Retina (tissue), 1 donor: ENCODE results near the gene VGLL4.

Source experiments
- DNase-seq: peaks from one replicate; pipeline ENCODE4 v3.0.0-alpha.2; 2016

VGLL4 gene

DNA sequence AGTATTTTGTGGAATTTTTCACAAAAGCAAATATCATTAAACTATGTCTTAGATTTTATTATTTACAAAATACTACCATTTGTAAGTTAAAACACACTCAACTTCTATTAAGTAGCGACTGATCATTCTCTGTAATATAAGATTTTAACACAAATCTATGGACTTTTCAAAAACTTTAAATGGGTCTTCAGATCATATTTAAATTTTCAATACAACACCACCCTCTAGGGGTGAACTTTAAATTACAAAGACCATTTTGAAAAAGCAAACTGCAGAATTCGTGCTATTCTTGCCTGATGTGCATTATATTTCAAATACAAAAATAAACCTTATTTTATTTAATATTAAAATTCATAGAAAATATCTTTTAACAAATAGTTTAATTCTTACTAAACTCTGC, 8.2 kb upstream of the VGLL4 start:
- DNase-seq: no peak

DNA sequence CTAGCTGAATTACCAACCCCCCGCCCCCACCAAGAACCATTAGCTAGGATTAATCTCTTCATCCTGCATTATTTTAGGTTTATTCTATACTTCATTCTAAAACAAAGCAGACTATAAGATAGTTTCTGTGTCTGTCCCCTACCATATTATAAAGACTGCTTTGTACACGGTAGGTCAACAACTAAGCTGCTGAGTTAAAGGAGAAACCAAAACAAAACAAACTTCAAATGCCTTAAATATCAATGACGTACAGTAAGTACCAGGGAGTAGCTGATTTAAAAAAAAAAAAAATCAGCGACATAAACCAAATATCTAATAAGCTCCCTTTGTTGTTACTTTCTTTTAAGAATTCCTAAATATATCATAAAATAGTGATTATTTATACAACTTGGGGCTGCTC, 7.8 kb upstream of the VGLL4 start:
- no peak for DNase-seq

DNA sequence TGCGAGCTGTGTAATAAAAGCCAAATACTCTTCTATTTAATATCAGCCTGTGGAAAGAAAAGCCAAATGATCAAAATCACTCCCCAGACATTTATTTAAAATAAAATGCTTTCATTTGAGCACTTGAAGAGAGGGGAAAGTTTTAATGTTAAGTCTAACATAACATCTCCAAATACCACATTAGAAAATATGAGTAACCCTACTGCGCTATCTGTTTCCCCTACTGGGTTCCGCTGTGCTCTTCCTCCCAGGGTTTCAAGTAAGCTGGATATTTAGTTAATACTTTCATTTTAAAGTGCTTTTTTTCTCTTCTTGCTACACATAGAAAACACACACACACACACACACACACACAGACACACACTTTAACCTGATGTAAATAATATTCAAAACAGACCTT, 6.7 kb upstream of the VGLL4 start:
- no peak for DNase-seq

DNA sequence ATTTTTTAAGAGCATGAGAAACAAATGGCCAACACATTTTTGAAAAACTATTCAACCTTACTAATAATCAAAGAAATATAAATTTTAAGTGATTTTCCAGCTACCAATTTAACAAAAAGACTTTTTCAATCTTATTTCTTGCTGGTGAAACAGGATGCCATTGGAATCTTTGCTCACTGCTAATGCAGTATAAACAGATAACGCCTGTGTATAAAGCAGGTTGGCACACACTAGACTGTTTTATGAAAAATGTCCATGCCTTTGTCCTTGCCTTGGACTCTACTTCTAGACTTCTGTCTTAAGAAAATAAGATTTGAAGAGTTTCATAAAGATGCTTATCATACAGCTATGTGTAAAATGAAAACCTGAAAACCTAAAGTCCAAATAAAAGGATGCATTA, 5.0 kb upstream of the VGLL4 start:
- DNase-seq: no peak

DNA sequence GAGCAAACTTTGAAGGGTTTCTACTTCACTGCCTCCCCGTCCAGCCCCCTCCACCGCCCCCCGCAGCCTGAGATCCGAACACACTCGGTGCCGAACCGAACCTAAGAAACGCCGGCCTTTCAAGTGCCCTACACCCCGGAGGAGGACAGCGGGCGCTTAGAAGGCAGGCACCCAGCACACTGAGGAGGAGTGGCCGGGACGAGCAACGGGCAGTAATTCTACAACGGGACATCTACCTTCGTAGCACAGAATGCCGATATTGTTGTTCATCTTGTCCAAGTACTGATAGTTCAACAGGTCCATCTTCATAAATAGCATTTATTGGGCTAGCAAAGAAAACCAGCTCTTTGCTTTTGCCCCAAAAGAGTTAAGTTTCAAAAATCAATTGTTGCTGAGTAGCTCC, 513 bp downstream of the VGLL4 start:
- DNase-seq: no peak

DNA sequence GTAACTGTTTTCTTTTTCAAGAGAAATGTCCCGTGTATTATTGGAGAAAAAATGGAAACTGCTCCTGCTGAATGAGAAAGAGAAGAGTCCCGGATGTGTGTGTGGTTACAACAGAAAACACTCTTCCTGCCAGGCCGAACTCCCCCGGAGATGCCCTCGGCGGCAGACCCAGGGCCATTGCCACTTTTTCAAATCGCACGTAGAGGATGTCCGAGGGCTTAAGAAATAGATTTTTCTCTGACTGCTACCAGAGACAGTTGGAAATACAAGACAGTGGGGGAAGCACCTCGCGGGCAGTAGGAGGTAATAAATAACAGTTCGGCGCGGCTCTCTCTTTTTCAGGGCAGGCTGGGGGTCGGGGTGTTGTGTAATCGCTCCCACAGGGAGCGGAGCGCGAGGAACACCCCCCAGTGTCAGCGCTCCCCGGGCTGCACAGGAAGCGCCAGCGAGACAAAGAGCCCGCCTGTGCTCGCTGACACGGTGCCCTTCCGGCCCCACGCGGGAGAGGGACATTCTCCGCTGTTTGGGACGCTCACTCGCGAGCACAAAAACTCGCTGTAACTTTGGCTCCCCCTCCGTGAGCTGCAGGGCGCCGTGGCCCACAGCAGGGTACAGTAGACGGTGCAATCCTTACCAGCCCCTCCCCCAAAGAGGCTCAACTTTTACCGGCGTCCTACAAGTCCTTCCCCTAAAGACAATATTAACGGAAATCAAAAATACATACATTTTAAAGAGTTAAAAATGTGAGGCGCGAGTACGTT, 1.1 kb downstream of the VGLL4 start:
- peak; percentile 90 for DNase-seq

DNA sequence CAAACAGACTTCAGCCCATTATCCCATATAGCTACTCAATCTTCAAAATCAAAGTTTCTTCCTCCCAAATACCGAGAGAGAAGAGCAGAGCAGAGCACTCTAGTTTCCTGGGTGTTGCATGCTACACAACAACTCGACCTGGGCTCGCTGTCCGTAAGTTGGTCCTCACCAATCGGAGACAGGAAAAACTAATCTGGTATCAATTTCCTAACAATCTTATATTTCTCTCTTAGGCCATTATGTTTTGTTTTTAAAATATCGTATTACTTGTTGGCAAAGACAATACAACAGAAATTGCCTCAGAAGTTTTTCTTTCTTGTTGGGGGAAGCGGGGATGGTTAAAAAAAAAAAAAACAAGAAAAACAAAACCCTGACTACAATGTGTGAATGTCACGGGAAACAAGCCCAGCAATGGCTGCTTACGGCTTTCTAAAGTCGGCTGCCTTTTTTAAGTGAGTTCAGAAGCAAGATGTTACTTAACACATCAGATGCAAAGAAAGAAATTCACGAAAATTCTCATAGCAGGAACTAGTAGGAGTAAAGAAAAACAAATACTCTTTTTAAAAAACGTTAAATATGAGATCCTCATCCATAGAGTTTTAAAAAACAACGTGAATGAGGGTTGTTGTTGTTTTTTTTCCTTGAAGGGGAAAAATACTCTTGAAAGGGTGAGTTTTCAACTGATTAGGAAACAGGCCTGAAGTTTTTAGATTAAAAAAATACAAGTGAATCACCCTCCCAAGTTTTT, 1.9 kb downstream of the VGLL4 start:
- peak; percentile 42 for DNase-seq

DNA sequence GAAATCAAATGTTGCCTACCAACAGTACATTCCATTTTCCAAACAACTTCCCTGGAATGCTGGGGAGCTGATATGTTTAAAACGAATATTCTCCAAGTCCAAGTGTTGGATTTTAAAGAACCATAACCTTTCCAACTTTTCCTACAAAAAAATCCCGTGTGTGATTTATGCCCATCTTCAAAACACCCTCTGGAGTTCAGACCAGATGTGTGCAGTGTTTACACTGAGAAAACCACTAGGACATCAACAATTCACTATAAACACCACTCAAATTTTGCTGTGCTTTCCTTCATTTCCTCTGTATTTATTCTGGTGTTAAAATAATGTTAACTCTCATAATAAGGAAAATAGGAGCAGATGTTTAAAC, 2.4 kb downstream of the VGLL4 start:
- DNase-seq: no peak

DNA sequence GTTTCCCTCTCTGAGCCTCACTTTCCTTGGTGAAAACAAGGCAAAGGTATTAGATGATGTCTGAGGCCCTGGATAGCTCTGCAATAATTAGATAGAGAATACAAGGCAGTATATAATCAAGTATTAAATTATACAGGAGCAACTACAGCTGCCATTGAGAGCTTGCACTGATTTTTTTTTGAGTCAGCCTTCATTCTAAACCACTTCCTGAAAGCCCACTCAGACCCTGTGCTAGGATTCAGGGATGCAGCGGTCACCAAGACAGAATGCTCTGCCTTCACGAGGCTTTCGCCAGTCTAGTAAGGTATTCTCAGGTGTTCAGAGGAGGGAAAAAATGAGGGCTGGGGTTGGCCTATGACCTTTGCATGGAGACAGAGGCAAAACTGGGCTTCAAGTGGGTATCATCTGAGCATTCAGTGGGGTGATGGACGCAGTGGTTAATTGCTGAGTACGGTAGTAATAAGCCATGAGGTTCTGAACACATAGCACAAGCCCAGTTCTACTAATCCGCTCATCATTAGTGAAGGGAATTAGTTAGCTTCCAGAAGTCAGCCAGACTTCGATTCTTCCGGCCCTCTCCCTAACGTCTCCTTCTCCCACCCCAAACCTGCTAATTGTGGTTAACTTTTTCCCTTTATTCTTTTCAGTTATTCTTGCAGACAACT, 3.6 kb downstream of the VGLL4 start:
- DNase-seq: no peak

DNA sequence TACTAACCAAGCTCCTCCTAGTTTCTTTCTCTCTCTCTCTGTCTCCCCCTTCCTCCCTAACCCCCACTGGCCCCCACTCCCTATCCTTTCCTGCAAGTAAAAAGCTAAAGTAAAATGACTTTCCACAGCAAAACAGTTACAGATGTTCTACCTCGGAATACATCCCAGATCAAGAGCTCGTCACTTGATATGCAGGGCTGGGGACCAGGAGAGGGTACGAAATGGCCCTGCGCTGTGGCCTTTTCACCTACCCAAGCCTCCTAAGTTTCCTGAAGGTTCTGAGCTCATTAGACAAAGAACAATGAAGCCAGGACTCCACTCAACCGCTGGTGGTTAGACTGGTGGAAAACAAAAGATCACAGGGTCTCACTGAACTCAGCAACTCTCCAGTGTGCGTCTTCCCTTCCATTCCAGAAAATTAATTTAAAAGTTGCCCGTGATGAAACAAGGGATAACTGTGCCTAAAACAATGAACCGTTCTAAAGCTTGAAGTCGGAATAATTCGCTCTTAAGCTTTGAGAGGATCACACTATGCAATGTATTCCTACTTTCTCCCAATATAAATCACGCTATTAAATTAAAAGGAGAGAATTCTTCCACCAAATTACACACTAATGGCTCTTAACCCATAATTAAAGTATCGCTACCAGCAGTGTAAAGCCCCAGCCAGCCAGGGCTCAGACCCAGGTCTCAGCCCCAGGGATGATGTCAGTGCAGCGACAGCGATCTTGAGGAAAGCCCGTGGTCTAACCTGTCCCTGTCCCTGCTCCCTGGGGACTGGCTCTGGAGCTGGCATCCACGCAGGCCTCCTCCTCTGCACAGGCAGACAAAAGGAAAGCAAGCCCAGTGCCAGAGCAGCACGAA, 5.0 kb downstream of the VGLL4 start:
- peak; percentile 82 for DNase-seq

DNA sequence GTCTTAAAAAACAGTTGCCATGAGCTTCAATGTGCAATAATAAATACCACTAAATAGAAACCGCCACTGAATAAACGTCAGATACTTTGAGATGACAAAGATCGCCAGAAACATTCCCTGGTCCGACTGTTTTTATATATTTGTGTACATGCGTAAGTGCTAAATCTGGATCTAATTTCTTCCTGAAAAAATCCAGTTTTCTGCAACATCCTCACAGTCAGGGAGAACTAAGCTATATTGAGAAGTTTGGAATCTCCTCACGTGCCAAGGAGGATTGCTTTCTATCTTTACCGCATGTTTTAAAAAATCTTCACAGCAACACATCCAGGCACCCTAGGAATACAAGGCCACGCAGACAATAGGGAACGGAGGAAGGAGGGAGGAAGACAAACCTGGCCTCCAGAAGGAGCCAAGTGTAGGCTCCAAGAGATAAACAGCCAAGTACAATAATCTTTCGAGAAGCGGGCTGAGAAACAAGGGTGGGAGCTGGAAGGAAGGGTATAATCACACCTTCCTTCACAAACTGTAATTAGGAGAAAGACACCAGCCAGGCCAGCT, 5.7 kb downstream of the VGLL4 start:
- DNase-seq: peak; percentile 45

DNA sequence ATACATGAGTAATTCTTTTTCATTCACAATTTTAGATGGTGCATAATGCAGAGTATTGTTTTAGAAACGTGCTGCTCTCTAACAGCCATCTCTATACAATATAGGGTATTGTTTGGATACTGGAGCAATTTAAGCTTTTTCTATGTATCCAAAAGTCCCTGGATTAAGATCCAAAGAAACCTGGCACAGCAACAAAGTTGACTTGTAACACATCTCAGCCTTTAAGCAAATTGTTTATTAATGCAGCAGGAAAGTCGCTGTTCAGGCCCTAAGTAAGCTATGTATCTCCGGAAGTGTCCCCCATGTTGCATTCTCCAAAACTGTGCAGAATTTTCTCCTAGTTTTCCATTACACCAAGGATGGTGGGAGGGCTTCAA, 7.3 kb downstream of the VGLL4 start:
- no peak for DNase-seq

DNA sequence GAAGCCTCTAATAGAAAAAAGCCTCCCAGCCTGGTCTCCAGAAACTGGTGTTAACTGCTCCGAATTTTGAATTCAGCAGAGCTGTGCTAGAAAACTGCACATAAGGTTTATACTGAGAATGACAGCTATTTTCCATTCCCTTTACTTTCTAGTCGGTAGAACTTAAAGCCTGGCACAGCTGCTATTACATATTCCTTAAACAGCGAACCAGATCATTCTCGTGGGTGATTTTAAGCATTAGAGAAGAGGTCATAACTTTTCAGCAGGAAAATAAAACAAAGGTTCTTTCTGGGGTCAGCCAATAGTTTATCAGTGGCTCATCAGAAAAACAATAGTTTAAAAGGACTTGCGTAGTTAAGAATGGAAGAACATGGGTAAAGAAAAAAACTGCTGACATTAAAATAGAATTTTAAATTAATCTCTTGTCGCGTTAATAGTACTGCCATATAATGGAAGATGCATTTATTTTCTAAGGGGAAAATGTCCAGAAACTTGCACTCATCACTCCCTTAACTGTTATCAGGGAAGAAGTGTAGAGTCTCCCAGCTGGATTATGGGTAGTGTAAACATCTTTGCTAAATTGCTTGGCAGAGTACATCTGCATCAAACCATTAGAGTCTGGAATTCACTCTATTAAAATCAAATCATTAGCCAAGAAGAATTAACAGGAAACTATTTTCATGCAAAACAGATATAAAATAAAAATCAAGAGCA, 7.9 kb downstream of the VGLL4 start:
- no peak for DNase-seq

DNA sequence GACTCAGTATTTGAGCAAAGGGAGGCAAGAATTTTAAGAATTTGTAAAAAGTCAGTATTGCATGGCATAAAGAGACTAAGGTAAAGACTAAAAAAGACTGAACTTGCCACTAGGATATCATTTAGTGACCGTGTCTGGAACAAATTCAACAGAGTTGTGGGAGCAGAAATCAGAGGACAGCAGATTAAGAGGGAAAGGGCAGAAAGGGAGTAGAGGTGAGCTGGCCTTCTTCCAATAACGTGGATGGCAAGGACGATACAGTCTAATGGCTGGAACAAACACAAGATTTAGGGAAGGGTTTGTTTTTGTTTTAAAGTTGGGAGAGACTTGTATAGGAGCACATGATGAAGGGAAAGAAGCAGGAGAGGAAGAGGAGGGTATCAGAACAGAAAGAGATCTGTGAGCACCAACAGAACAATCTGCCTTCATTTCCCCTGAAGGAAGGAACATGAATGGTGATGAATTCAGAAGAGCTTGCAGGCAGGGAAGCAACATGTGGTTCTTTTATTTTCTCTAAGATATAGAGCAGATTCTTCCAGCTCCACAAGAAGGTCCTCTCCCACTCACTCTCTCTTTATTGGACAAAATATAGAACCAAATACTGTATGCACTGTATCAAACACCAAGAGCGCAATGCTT, 8.6 kb downstream of the VGLL4 start:
- DNase-seq: no peak

DNA sequence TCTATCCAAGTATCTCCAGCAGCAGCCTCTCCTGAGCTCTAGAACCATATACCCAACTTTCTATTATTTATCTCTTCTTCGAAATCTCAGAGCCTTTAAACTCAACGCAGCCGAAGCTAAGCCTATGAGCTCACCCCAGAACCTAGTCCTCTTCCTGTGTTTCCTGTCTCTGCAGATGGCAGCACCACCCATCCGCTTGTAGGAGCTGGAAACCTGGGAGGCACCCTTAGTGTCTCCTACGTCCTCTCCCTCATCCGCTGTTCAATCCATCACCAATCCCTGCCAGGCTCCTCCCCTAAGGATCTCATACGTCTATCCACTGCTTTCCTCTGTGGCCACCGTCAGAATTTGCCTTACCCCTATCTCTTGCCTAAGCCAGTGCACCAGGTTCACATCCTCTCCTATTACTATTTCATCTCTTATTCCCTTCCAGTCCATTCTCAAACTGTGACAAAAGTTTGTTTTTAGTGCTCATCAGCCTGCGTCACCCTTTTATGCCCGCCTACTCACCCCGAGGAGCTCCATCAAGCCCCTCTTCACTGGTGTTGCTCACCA, 9.6 kb downstream of the VGLL4 start:
- no peak for DNase-seq

DNA sequence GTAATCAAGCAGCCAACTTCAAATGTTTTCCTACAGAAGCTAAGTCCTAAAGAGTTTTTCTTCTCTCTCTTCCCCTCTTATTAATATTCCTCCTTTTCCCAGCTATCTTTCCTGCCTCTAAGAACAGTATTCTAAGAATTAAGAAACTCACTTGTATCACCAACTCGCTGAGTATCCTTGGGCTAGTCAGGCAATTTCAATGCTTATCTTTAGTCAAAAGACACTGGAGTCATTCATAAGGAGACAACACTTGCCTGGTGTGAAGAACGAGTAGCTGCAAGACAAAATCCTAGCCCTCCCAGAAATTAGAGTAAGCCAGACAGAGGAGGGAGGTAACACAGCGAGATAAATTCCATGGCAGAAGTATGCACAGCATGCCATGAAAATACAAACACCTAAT, 10.7 kb downstream of the VGLL4 start:
- no peak for DNase-seq

DNA sequence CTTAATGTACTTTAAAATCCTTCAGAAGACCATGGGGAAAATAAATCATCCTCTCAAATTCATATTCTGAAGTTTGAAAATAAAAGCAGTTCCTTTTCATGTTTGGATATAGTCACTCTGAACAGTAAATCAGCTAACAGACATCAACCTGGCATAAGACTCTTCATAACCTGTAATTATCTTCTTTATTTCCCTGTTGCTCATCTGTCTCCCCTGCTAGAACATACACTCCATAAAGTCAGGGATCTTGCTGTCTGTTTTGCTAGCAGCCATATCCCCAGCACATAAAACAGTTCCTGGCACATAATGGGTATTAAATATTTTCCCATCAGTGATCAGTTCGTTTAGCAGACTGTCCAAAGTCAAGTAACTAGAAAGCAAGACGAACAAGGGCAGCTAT, 11.2 kb downstream of the VGLL4 start:
- no peak for DNase-seq

DNA sequence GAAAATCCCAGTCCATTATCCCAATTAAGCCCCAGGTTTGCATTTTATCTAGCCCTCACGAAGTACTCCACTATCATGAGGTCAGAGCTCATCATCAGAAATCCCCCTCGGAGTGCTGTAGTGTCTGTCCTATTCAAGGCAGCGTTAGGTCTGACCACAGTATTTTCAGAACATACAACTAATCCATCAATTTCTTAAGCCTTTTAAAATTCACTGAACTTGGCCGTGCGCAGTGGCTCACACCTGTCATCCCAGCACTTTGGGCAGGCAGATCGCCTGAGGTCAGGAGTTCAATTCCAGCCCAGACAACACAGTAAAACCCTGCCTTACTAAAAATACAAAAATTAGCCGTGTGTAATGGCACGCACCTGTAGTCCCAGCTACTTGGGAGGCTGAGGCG, 11.9 kb downstream of the VGLL4 start:
- no peak for DNase-seq

DNA sequence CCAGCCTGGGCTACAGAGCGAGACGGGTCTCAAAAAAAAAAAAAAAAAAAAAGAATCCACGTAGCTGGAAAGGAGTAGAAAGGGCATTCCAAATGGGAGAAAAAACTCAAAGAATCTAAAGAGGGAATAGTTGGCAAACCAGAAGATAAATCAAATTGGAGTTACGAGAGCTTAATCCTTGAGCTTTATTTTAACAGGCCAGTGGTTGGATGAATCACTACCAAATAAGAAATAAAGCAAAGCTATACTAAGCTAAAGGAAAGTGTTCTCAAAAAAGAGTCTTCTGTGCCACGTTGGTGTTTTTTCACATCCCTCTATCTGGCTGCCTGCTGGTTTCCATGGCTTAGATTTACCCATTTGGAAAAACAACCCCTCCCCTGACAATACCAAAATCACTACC, 14.0 kb downstream of the VGLL4 start:
- DNase-seq: no peak

DNA sequence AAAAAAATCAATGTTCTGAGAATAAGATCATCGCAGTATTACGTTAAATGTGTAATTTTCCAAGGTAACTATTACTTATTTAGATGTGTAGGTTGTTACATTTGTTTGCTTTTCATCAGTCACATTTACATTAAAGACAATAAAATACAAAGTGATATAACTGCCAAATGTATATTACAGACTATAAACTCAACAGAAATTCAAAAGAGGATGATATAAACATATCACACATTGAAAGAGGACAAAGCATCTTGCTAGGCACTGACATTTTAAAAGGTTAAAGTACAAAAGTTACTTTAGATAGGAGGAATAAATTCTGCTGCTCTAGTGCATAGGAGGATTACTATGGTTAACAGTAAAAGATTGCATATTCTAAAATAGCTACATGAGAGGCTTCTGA, 16.1 kb downstream of the VGLL4 start:
- DNase-seq: no peak

DNA sequence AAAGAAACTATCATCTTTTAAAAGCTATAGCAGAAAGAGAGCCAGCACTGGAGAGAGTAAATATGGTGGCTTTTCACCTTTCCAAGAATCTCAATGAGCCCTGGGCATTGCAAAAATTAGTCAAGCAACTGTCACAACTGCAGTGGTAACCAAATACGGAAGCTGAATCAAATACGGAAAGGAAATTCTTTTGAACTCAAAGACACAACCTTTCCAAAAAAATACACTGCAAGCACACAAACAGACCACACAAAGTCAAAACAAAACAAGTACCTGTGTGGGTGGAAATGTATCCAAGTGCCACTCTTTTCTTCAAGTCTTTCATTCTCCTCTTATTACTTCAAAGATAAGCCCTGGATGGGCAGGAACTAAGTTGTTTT, 17.6 kb downstream of the VGLL4 start:
- DNase-seq: no peak
